Common myeloid progenitor, CD34-positive (primary cell): ENCODE measurements around the gene NACC1.

Experiments
- CTCF ChIA-PET: fragments of 350-600 bp; sonication (Branson Sonifier 250); formaldehyde crosslinking; loops from one replicate; lab custom pipeline; 2021; ENCODE audit warnings: antibody characterized with exemption; lab: Charles Lee
- POLR2A ChIA-PET: fragments of 350-600 bp; sonication (Branson Sonifier 250); formaldehyde crosslinking; loops from one replicate; lab custom pipeline; 2021; ENCODE audit warnings: antibody characterized with exemption; lab: Charles Lee
- DNase-seq, 3 donors: peaks; one replicate each; pipeline versions ENCODE4 v3.0.0 to v3.0.0-alpha.2; 2013
- H3K27ac ChIP-seq, 2 experiments: 1 replicate in 1 of 2; 2 replicates in 1 of 2; pipeline ENCODE4 v1.7.0; 2013; ENCODE audit warnings: inconsistent platforms in 2 of 2, low read length in 2 of 2, mild to moderate bottlenecking in 2 of 2, low read depth in 1 of 2, moderate library complexity in 1 of 2; ENCODE audit not compliant: severe bottlenecking in 2 of 2, insufficient read depth in 1 of 2, poor library complexity in 1 of 2
- H3K27me3 ChIP-seq, 5 experiments: replicated peaks in 2 of 5; 1 replicate in 3 of 5; 2 replicates in 2 of 5; pipeline versions ENCODE4 v1.6.1 to v1.7.0; 2013; ENCODE audit warnings: low read length in 4 of 5, mild to moderate bottlenecking in 2 of 5, moderate library complexity in 2 of 5, inconsistent platforms in 1 of 5; ENCODE audit not compliant: insufficient read depth in 5 of 5, control insufficient read depth in 4 of 5
- H3K36me3 ChIP-seq, 4 experiments: 1 replicate in 2 of 4; 2 replicates in 2 of 4; pipeline versions ENCODE4 v1.6.1 to v1.7.0; 2013; ENCODE audit warnings: low read length in 3 of 4, control low read depth in 1 of 4, mild to moderate bottlenecking in 1 of 4; ENCODE audit not compliant: control insufficient read depth in 4 of 4, insufficient read depth in 4 of 4
- H3K4me1 ChIP-seq, 4 experiments: 1 replicate in 3 of 4; 2 replicates in 1 of 4; pipeline versions ENCODE4 v1.6.1 to v1.7.1; 2013; ENCODE audit warnings: low read length in 3 of 4, mild to moderate bottlenecking in 3 of 4, control low read depth in 1 of 4, inconsistent platforms in 1 of 4, moderate library complexity in 1 of 4; ENCODE audit not compliant: control insufficient read depth in 4 of 4, insufficient read depth in 4 of 4; ENCODE audit errors: control extremely low read depth in 1 of 4
- H3K4me3 ChIP-seq, 7 experiments: 1 replicate in 4 of 7; 2 replicates in 3 of 7; pipeline versions ENCODE4 v1.5.1 to v1.7.0; 2013; ENCODE audit warnings: mild to moderate bottlenecking in 7 of 7, low read length in 6 of 7, moderate library complexity in 6 of 7, inconsistent platforms in 2 of 7, low read depth in 2 of 7, control low read depth in 1 of 7; ENCODE audit not compliant: insufficient read depth in 4 of 7, control insufficient read depth in 1 of 7; ENCODE audit errors: extremely low read depth in 1 of 7
- H3K9me3 ChIP-seq, 5 experiments: 1 replicate in 4 of 5; 2 replicates in 1 of 5; pipeline versions ENCODE4 v1.6.1 to v1.7.1; 2013; ENCODE audit warnings: low read length in 4 of 5, mild to moderate bottlenecking in 2 of 5, inconsistent platforms in 1 of 5, low read depth in 1 of 5, moderate library complexity in 1 of 5; ENCODE audit not compliant: control insufficient read depth in 4 of 5, insufficient read depth in 2 of 5; ENCODE audit errors: control extremely low read depth in 1 of 5
- WGBS: methylation state at CpG from one replicate; pipeline ENCODE4 v1.1.5; 2013; ENCODE audit not compliant: insufficient coverage; 5-methylcytosine and 5-hydroxymethylcytosine counted together

Gene NACC1

DNA sequence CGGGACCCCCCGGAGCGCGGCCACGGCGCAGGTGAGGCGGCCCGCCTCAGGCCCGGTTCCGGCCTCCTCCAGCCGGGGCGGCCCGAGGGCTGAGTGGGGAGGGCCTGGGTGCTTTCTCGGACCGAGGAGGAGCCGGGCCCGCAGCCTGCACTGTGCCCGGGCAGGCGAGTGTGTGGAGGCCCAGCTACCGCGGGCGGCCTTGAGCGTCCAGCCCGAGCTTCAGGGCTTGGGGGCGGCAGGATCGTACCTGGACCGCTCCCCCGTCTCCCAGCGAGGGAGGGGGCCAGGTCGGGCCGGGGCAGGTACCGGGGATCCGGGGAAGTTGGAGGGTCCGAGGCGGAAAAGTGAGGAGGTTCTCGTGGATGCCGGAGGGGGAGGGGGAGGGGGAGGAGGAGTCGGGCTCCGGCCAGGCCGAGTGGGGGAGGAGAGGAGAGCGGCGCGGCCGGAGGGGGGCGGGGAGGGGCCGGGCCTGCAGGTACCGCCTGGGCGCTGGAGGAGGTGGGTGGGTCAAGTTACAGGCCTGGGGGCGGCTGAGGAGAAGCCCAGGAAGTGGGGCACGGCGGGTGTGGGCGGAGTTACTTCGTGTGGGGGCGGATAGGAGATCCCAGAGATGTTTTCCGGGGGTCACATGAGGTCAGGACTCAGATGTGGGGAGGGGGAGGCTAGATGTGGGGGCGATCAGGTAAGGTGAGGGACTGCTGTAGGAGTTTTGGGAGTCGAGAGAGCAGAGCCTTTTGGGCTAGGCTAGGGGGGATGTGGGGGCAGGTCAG, 545 bp downstream of the NACC1 start:
- ChIA-PET POLR2A (interaction anchor here (0.8 to 2.9 kb wide), 10 partner anchors 14 to 45 kb away, joined by 3 to 18 read pairs (median 6); partner anchors contain the start of genes IER2, LYL1 and STX10), CTCF (interaction anchor here (1.1 to 4.2 kb wide), 7 partner anchors 10 to 37 kb away, joined by 4 to 25 read pairs (median 6); partner anchors contain the start of genes IER2 and STX10)
- Histone ChIP-seq H3K4me3 (peak overlapping the region; percentile 75 to 94 (median 90)), H3K36me3 (peaks cover 0 to 42% (median 10%) of the 10 kb centered on the region in 4 experiments), H3K27me3 (no peaks in the 10 kb centered on the region), H3K9me3 (no peaks in the 10 kb centered on the region), H3K27ac (peak overlapping the region; percentile 50 to 81), H3K4me1 (peaks cover 0 to 46% (median 36%) of the 10 kb centered on the region in 4 experiments)
- 0% methylated on average over 31 of the region's 57 CpGs for WGBS
- DNase-seq, result peak in 1 of 3 donors; percentile 31

DNA sequence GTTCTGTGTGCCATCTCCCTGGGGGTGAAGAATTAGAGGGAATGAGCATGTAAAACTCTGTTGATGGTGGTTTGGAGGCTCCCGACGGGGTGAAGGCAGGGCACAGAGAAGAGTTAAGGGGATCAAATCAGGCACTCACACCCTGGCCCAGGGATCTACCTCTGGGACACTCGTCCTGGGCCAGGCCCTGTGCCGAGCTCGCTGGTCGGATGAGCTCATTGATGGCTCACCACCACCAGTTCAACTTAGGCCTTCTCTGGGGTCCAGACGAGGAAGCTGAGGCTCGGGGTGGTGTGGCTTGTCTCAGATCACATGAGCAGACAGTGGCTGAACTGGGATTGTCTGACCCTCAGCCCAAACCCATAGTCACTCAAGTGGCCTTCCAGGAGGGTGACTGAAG, 1.6 kb downstream of the NACC1 start:
- peaks cover 0 to 46% (median 36%) of the 10 kb centered on the region in 4 experiments for H3K4me1 ChIP-seq
- no peak for DNase-seq
- ChIA-PET POLR2A (interaction anchor here (0.5 to 2.9 kb wide), 7 partner anchors 15 to 87 kb away, joined by 3 to 18 read pairs (median 3); partner anchors contain the start of genes IER2, LYL1 and STX10), CTCF (interaction anchor here (0.7 to 2.5 kb wide), 7 partner anchors 9 to 154 kb away, joined by 3 to 9 read pairs (median 3); no protein-coding TSS in a partner anchor)
- no peaks in the 10 kb centered on the region for H3K27me3 ChIP-seq
- no peaks in the 10 kb centered on the region for H3K9me3 ChIP-seq
- peak overlapping the region in 5 of 7 experiments; percentile 79 to 94 (median 91) for H3K4me3 ChIP-seq
- peaks cover 0 to 42% (median 9%) of the 10 kb centered on the region in 4 experiments for H3K36me3 ChIP-seq
- WGBS, result 96% methylated on average over 8 of the region's 8 CpGs
- peak overlapping the region in 1 of 2 experiments; percentile 65 for H3K27ac ChIP-seq

DNA sequence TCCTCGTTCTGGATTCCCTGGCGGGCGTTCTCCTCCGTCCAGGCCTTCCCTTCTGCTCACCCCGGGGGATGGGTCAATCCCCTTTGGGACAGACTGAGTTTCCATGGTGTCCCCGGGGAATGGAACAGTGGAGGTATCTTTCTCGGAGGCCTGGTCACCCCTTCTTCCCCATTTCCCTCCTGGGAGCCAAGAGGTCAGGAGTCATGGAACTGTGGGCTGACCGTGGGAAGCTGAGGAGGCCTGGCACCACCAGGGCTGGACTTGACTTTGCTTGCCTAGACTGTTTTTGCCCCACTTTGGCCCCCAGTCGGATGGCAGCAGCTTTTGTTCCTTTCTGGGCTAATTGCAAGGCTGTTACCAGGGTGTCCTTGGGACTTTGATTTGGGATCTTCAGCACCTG, 2.0 kb downstream of the NACC1 start:
- POLR2A ChIA-PET, result interaction anchor here (0.7 to 2.9 kb wide), 4 partner anchors 15 to 30 kb away, joined by 3 to 18 read pairs (median 7); partner anchors contain the start of genes IER2 and STX10
- H3K27ac ChIP-seq, result peak overlapping the region in 1 of 2 experiments; percentile 65
- WGBS, result 95% methylated on average over 9 of the region's 9 CpGs

DNA sequence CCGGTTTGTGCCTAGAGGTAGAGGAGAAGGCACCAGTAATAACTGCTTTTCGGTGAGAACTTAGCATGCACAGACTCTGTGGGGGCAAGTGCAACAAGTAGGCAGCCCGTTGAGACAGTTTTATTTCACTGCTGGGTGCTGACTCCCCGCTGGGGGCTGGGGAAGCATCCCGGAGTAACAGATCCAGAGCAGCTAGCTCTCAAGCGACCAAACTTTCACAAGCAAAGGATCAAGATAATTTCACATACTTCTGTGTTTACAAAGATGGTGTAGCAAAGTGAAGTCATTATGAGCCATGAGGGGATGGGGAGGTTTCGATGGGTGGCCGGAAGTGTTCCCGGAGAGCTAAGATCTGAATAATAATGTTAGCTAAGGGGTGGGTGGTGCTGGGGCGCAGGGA, 2.8 kb downstream of the NACC1 start:
- H3K36me3 ChIP-seq, result peaks cover 0 to 36% (median 5%) of the 10 kb centered on the region in 4 experiments
- H3K27me3 ChIP-seq, result no peaks in the 10 kb centered on the region
- ChIA-PET POLR2A (interaction anchor here (2.9 kb wide), 1 partner anchor 29 kb away, joined by 11 read pairs; the partner anchor contains the start of genes IER2 and STX10), CTCF (interaction anchor here (1.0 to 1.1 kb wide), 2 partner anchors 8 to 15 kb away, joined by 3 read pairs; no protein-coding TSS in a partner anchor)
- no peak overlapping the region for H3K27ac ChIP-seq
- DNase-seq, result no peak
- H3K4me3 ChIP-seq, result no peak overlapping the region
- WGBS, result 99% methylated on average over 7 of the region's 10 CpGs
- H3K4me1 ChIP-seq, result peaks cover 0 to 35% (median 28%) of the 10 kb centered on the region in 4 experiments
- H3K9me3 ChIP-seq, result no peaks in the 10 kb centered on the region

More for the DNA sequence above, 2.0 kb downstream of the NACC1 start:
- CTCF ChIA-PET, result interaction anchor here (0.7 to 1.2 kb wide), 5 partner anchors 9 to 154 kb away, joined by 3 to 7 read pairs (median 3); no protein-coding TSS in a partner anchor
- Histone ChIP-seq H3K36me3 (peaks cover 0 to 38% (median 7%) of the 10 kb centered on the region in 4 experiments), H3K4me1 (peaks cover 0 to 42% (median 35%) of the 10 kb centered on the region in 4 experiments), H3K27me3 (no peaks in the 10 kb centered on the region), H3K9me3 (no peaks in the 10 kb centered on the region), H3K4me3 (peak overlapping the region in 1 of 7 experiments; percentile 92)
- no peak for DNase-seq

GRCh38 chr19:13121551-13122274, 3.6 kb downstream of the NACC1 start:
- CTCF ChIA-PET, result interaction anchor here (1.0 to 1.1 kb wide), 2 partner anchors 7 to 15 kb away, joined by 3 read pairs; no protein-coding TSS in a partner anchor

DNA sequence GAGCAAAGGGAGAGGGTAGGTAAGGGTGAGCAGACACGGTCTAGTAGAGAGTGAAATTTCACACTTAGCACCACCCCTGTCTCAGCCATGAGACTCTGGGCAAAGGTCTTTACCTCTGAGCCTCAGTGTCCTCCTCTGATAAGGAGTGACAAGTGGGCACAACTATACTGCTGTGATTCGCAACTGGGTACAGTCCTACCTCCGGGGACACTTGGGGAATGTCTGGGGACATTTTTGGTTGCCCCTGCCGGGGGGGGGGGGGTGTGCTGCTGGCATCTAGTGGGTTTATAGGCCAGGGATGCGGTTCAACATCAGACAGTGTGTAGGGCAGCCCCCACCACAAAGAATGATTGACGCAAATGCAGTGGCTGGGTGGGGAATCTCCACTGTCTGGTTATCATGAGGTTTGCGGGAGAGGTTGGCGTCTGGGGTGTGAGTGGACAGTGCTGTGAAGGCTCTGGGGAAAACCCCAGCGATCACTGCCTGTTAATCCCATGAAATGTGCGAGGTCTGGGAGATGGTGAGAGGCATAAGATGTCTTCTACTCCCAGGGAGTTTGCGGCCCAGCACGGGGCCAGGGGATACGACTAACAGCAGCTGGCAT, 4.3 kb downstream of the NACC1 start:
- 94% methylated on average over 10 of the region's 13 CpGs for WGBS
- Histone ChIP-seq H3K36me3 (peaks cover 0 to 43% (median 11%) of the 10 kb centered on the region in 4 experiments), H3K27me3 (no peaks in the 10 kb centered on the region), H3K4me1 (peaks cover 0 to 24% (median 19%) of the 10 kb centered on the region in 4 experiments), H3K27ac (no peak overlapping the region), H3K4me3 (no peak overlapping the region), H3K9me3 (no peaks in the 10 kb centered on the region)
- no peak for DNase-seq
- ChIA-PET POLR2A (no interaction called here), CTCF (interaction anchor here (1.1 kb wide), 2 partner anchors 11 to 61 kb away, joined by 3 to 4 read pairs; no protein-coding TSS in a partner anchor)

More at GRCh38 chr19:13121551-13122274, 3.6 kb downstream of the NACC1 start:
- peaks cover 0 to 31% (median 23%) of the 10 kb centered on the region in 4 experiments for H3K4me1 ChIP-seq
- no peaks in the 10 kb centered on the region for H3K27me3 ChIP-seq
- H3K36me3 ChIP-seq, result peaks cover 0 to 42% (median 11%) of the 10 kb centered on the region in 4 experiments
- H3K4me3 ChIP-seq, result no peak overlapping the region
- no peak overlapping the region for H3K27ac ChIP-seq
- no peak for DNase-seq
- whole genome bisulfite sequencing, result 93% methylated on average over 13 of the region's 18 CpGs
- no peaks in the 10 kb centered on the region for H3K9me3 ChIP-seq
- POLR2A ChIA-PET, result no interaction called here
